IMR-90 (cell line): ENCODE results near the gene NOP9. TPM values are rescaled to one million over a fixed set of nuclear protein-coding genes. Genes with fewer than 3 reads are reported as not detected.

ENCODE experiments used
- ATAC-seq: fragments of 200-7000 bp; cut with Tn5 transposase; 2 replicates; pipeline ENCODE4 v1.9.1; 2020; ENCODE audit warnings: low read depth, mild to moderate bottlenecking, moderate library complexity
- BruUV-seq: library from RNA; stranded (reverse); fragments of 400-500 nt; replicated peaks from 2 replicates; lab custom pipeline; 2021; lab: Mats Ljungman, UMichigan
- CTCF ChIA-PET: fragments of 300-600 bp; formaldehyde crosslinking; extraction: SDS; loops from one replicate; lab custom pipeline; 2021; ENCODE audit warnings: antibody characterized with exemption; lab: Yijun Ruan, JAX
- POLR2A ChIA-PET: fragments of 300-600 bp; sonication (Branson Sonifier 250); formaldehyde crosslinking; loops from one replicate; lab custom pipeline; 2022; ENCODE audit warnings: antibody characterized with exemption; ENCODE audit not compliant: unreplicated experiment; lab: Charles Lee
- DNase-seq: peaks from one replicate; pipeline ENCODE4 v3.0.0; 2013
- H2AFZ ChIP-seq: replicated peaks from 2 replicates; pipeline ENCODE3; 2013; ENCODE audit warnings: low read length, mild to moderate bottlenecking; ENCODE audit not compliant: poor library complexity
- H2AK5ac ChIP-seq: 2 replicates; pipeline ENCODE4 v1.6.1; 2013; ENCODE audit warnings: low read depth, low read length, inconsistent platforms
- H2AK9ac ChIP-seq: replicated peaks from 2 replicates; pipeline ENCODE3; 2013; ENCODE audit warnings: mild to moderate bottlenecking, low read depth, low read length, moderate library complexity; ENCODE audit not compliant: poor library complexity
- H2BK120ac ChIP-seq: 2 replicates; pipeline ENCODE4 v1.6.1; 2013; ENCODE audit warnings: low read depth, low read length, inconsistent platforms
- H2BK15ac ChIP-seq: 3 replicates; pipeline ENCODE4 v1.6.1; 2013; ENCODE audit warnings: low read depth, low read length, inconsistent platforms
- H2BK20ac ChIP-seq: 2 replicates; pipeline ENCODE4 v1.6.1; 2013; ENCODE audit warnings: low read depth, mild to moderate bottlenecking, inconsistent platforms, low read length, moderate library complexity
- H2BK5ac ChIP-seq: 2 replicates; pipeline ENCODE4 v1.6.1; 2013; ENCODE audit warnings: mild to moderate bottlenecking, low read depth, low read length, inconsistent platforms; ENCODE audit not compliant: poor library complexity, severe bottlenecking
- H3K14ac ChIP-seq: replicated peaks from 2 replicates; pipeline ENCODE4 v1.6.1; 2013; ENCODE audit warnings: low read depth, low read length, inconsistent platforms
- H3K18ac ChIP-seq: 2 replicates; pipeline ENCODE4 v1.6.1; 2013; ENCODE audit warnings: low read depth, low read length, control low read depth
- H3K23ac ChIP-seq: 2 replicates; pipeline ENCODE4 v1.6.1; 2013; ENCODE audit warnings: low read depth, low read length, inconsistent platforms
- H3K27ac ChIP-seq: 2 replicates; pipeline ENCODE4 v1.5.1; 2013; ENCODE audit warnings: mild to moderate bottlenecking, control low read depth, low read length; ENCODE audit not compliant: insufficient read depth
- H3K27me3 ChIP-seq: 2 replicates; pipeline ENCODE4 v1.6.1; 2013; ENCODE audit warnings: low read length; ENCODE audit not compliant: control insufficient read depth, insufficient read depth
- H3K36me3 ChIP-seq: 2 replicates; pipeline ENCODE4 v1.6.1; 2013; ENCODE audit warnings: low read length, mixed read lengths; ENCODE audit not compliant: control insufficient read depth, insufficient read depth
- H3K4ac ChIP-seq: 2 replicates; pipeline ENCODE4 v1.6.1; 2013; ENCODE audit warnings: low read depth, low read length, inconsistent platforms
- H3K4me1 ChIP-seq: 2 replicates; pipeline ENCODE4 v1.6.1; 2013; ENCODE audit warnings: low read length, mixed read lengths; ENCODE audit not compliant: control insufficient read depth, insufficient read depth
- H3K4me2 ChIP-seq: 2 replicates; pipeline ENCODE4 v1.6.1; 2013; ENCODE audit warnings: low read depth, mild to moderate bottlenecking, control low read depth, low read length, moderate library complexity
- H3K4me3 ChIP-seq: 2 replicates; pipeline ENCODE4 v1.5.1; 2013; ENCODE audit warnings: low read depth, mild to moderate bottlenecking, control low read depth, low read length, moderate library complexity; ENCODE audit not compliant: insufficient read depth
- H3K56ac ChIP-seq: 2 replicates; pipeline ENCODE4 v1.6.1; 2013; ENCODE audit warnings: low read length, inconsistent platforms; ENCODE audit not compliant: insufficient read depth; ENCODE audit errors: extremely low read depth
- H3K79me1 ChIP-seq, 2 experiments: 2 replicates each; pipeline ENCODE4 v1.6.1; 2013; ENCODE audit warnings: low read length in 2 of 2, inconsistent platforms in 1 of 2, low read depth in 1 of 2
- H3K9ac ChIP-seq: 2 replicates; pipeline ENCODE4 v1.6.1; 2013; ENCODE audit warnings: low read depth, low read length, control low read depth
- H3K9me1 ChIP-seq: 2 replicates; pipeline ENCODE4 v1.6.1; 2013; ENCODE audit warnings: low read length, inconsistent platforms; ENCODE audit not compliant: insufficient read depth
- H3K9me3 ChIP-seq: 2 replicates; pipeline ENCODE4 v1.6.1; 2013; ENCODE audit warnings: low read length; ENCODE audit not compliant: control insufficient read depth, insufficient read depth
- H4K20me1 ChIP-seq: 2 replicates; pipeline ENCODE4 v1.6.1; 2013; ENCODE audit warnings: low read length, inconsistent platforms; ENCODE audit not compliant: insufficient read depth
- H4K5ac ChIP-seq: 2 replicates; pipeline ENCODE4 v1.6.1; 2013; ENCODE audit warnings: mild to moderate bottlenecking, low read depth, low read length, control low read depth
- H4K8ac ChIP-seq, 2 experiments: 2 replicates each; pipeline ENCODE4 v1.6.1; 2013; ENCODE audit warnings: low read depth in 2 of 2, low read length in 2 of 2, control low read depth in 1 of 2, inconsistent platforms in 1 of 2
- H4K91ac ChIP-seq: 2 replicates; pipeline ENCODE4 v1.6.1; 2013; ENCODE audit warnings: low read depth, low read length, inconsistent platforms; ENCODE audit not compliant: insufficient read depth
- ELK1 ChIP-seq: fragments of 150-350 bp; IDR thresholded peaks from 2 replicates; pipeline ENCODE4 v1.6.1; 2016; ENCODE audit warnings: low read depth, mild to moderate bottlenecking, low read length, moderate library complexity, borderline replicate concordance
- MAZ ChIP-seq: IDR thresholded peaks from 2 replicates; pipeline ENCODE4 v1.6.1; 2012; ENCODE audit warnings: low read depth, mild to moderate bottlenecking, low read length, improper control_type of control experiment, moderate library complexity, borderline replicate concordance
- NFE2L2 ChIP-seq: fragments of 150-350 bp; IDR thresholded peaks from 2 replicates; pipeline ENCODE4 v1.6.1; 2016; ENCODE audit warnings: low read depth, mild to moderate bottlenecking, low read length
- RCOR1 ChIP-seq: IDR thresholded peaks from 2 replicates; pipeline ENCODE4 v1.6.1; 2012; ENCODE audit warnings: mild to moderate bottlenecking, low read length, improper control_type of control experiment; ENCODE audit not compliant: insufficient replicate concordance
- RFX5 ChIP-seq: IDR thresholded peaks from 2 replicates; pipeline ENCODE4 v1.8.0; 2012; ENCODE audit warnings: low read depth, mild to moderate bottlenecking, low read length, moderate library complexity
- USF2 ChIP-seq: fragments of 150-350 bp; IDR thresholded peaks from 2 replicates; pipeline ENCODE4 v1.6.1; 2017; ENCODE audit warnings: mild to moderate bottlenecking, antibody characterized with exemption, low read length, low read depth
- WGBS, 2 experiments: methylation state at CpG; one replicate each; pipeline versions ENCODE4 v1.1.5 to v1.1.7; 2013; ENCODE audit warnings: missing lambda C conversion rate in 2 of 2; ENCODE audit not compliant: insufficient read length in 1 of 2; ENCODE audit errors: extremely low coverage in 2 of 2; 5-methylcytosine and 5-hydroxymethylcytosine counted together
- dilution Hi-C: fragments of 300-500 bp; cut with HindIII; formaldehyde crosslinking; loops from one replicate; pipeline ENCODE4 v1.14.3; 2018; ENCODE audit warnings: low sequenced_read_pairs; ENCODE audit not compliant: unreplicated experiment
- in situ Hi-C: fragments of 300-500 bp; cut with MboI; formaldehyde crosslinking; loops from 3 replicates; pipeline ENCODE4 v1.14.3; 2019; ENCODE audit warnings: low sequenced_read_pairs, inconsistent platforms, mixed read lengths
- intact Hi-C: fragments of 100-400 bp; cut with micrococcal nuclease; formaldehyde crosslinking; loops from 2 replicates; pipeline ENCODE4 v1.10.0; 2022
- polyA plus RNA-seq, 3 experiments: library from polyadenylated mRNA; depleted of rRNA; stranded (reverse); fragments of >200 nt; gene quantifications; 2 replicates each; pipeline ENCODE4 v1.2.3, GENCODE V29; 2012; ENCODE audit warnings: low replicate concordance in 1 of 3
- total RNA-seq: library from RNA; depleted of rRNA; stranded (reverse); fragments of >200 nt; gene quantifications from 2 replicates; pipeline ENCODE4 v1.2.3, GENCODE V29; 2012

The NOP9 gene
- total and polyA plus RNA-seq, 2 of the 4 experiments (the other 2 are of a cell fraction): 11.8 to 25.8 TPM

- in situ Hi-C loops: no loop called here
- Histone ChIP-seq H4K20me1 (no peaks in the 10 kb centered on the region), H3K14ac (no peak overlapping the region), H2AK5ac (no peak overlapping the region), H2BK15ac (no peak overlapping the region), H2BK120ac (no peak overlapping the region), H3K4me3 (no peak overlapping the region), H4K91ac (no peak overlapping the region), H3K4me2 (no peak overlapping the region), H3K18ac (no peak overlapping the region), H3K4ac (no peak overlapping the region), H4K5ac (no peak overlapping the region), H3K9ac (no peak overlapping the region), H3K9me1 (no peaks in the 10 kb centered on the region; the same call in 1 of the 2 replicates), H3K27ac (no peak overlapping the region), H2BK5ac (no peak overlapping the region), H2AFZ (no peak overlapping the region), H3K9me3 (no peaks in the 10 kb centered on the region), H3K36me3 (no peaks in the 10 kb centered on the region), H2BK20ac (no peak overlapping the region), H3K27me3 (no peaks in the 10 kb centered on the region), H3K4me1 (no peaks in the 10 kb centered on the region; the same call in 1 of the 2 replicates), H2AK9ac (no peak overlapping the region), H3K56ac (no peak overlapping the region), H4K8ac (no peak overlapping the region), H3K23ac (no peak overlapping the region), H3K79me1 (peaks cover 8 to 19% of the 10 kb centered on the region in 2 experiments)
- ChIA-PET CTCF (no interaction called here), POLR2A (no interaction called here)
- TF ChIP-seq RFX5: no peak
- TF ChIP-seq NFE2L2: no peak
- TF ChIP-seq USF2: no peak
- no peak for TF ChIP-seq ELK1
- no peak for TF ChIP-seq MAZ
- TF ChIP-seq RCOR1: no peak
- intact Hi-C loops: no loop called here
- DNase-seq: no peak
- WGBS, 2 experiments: 85% methylated on average over 6 of the region's 6 CpGs; no CpG with 5 or more reads in 1 of the 2 experiments
- dilution Hi-C loops: no loop called here
- no TSS peak for BruUV-seq
- ATAC-seq: no peak
Measured at GRCh38 chr14:24277071-24277470, 22.6 kb upstream of the NOP9 start.
